Right forelimb (tissue), 1 donor: ENCODE results near the gene MBNL2.
A peak's percentile ranks its signal among the peaks of the same experiment; 100 is the strongest.
"Not testable (repeated sequence)": the region's sequence is repeated elsewhere in the genome, so short reads cannot be mapped to it uniquely, and the experiment has no call there.

ENCODE experiments used
- DNase-seq: peaks from one replicate; pipeline ENCODE4 v3.0.0-alpha.2; 2018

The MBNL2 gene

GRCh38 chr13:97329331-97329730 is 107.2 kb downstream of the MBNL2 start:
- DNase-seq = no peak

- DNase-seq = no peak
Measured at GRCh38 chr13:97330448-97330847, 108.3 kb downstream of the MBNL2 start.

- DNase-seq = no peak
Measured at GRCh38 chr13:97332742-97333141, 110.6 kb downstream of the MBNL2 start.

- no peak for DNase-seq
Measured at GRCh38 chr13:97333983-97334382, 111.8 kb downstream of the MBNL2 start.

GRCh38 chr13:97334690-97335089 is 112.6 kb downstream of the MBNL2 start:
- no peak for DNase-seq

GRCh38 chr13:97335488-97336134 is 113.5 kb downstream of the MBNL2 start:
- no peak for DNase-seq

GRCh38 chr13:97337985-97338499 is 115.9 kb downstream of the MBNL2 start:
- no peak for DNase-seq

GRCh38 chr13:97338571-97338970 is 116.4 kb downstream of the MBNL2 start:
- DNase-seq = no peak

- DNase-seq = peak; percentile 71
Measured at GRCh38 chr13:97339019-97339987, 117.2 kb downstream of the MBNL2 start.

- no peak for DNase-seq
Measured at GRCh38 chr13:97339988-97340749, 118.0 kb downstream of the MBNL2 start.

- no peak for DNase-seq
Measured at GRCh38 chr13:97341135-97341534, 119.0 kb downstream of the MBNL2 start.

- no peak for DNase-seq
Measured at GRCh38 chr13:97342136-97342535, 120.0 kb downstream of the MBNL2 start.

GRCh38 chr13:97342936-97343335 is 120.8 kb downstream of the MBNL2 start:
- DNase-seq = no peak

- DNase-seq = peak; percentile 65
Measured at GRCh38 chr13:97344265-97345175, 122.4 kb downstream of the MBNL2 start.

- DNase-seq = no peak
Measured at GRCh38 chr13:97346097-97346496, 124.0 kb downstream of the MBNL2 start.

GRCh38 chr13:97346561-97347254 is 124.6 kb downstream of the MBNL2 start:
- DNase-seq = no peak

- no peak for DNase-seq
Measured at GRCh38 chr13:97347255-97347932, 125.3 kb downstream of the MBNL2 start.

GRCh38 chr13:97348569-97349100 is 126.5 kb downstream of the MBNL2 start:
- no peak for DNase-seq

GRCh38 chr13:97352012-97352411 is 129.9 kb downstream of the MBNL2 start:
- DNase-seq = not testable (repeated sequence)

- no peak for DNase-seq
Measured at GRCh38 chr13:97352815-97353214, 130.7 kb downstream of the MBNL2 start.
